ENCODE data around the gene CAMK2A. TPM values are rescaled to one million over a fixed set of nuclear protein-coding genes. Genes with fewer than 3 reads are reported as not detected.

The CAMK2A gene
- total RNA-seq, 1 experiment from 2014 or later = 0.13 TPM

- H3K27ac ChIP-seq = no peak overlapping the region
Measured at GRCh38 chr5:150288361-150288760, 1.2 kb downstream of the CAMK2A start.

GRCh38 chr5:150286820-150287219 is 2.8 kb downstream of the CAMK2A start:
- Histone ChIP-seq H3K4me3 (no peak overlapping the region), H4K20me1 (ENCODE audit: insufficient read depth) (no peaks in the 10 kb centered on the region), H3K4me2 (no peak overlapping the region), H3K27ac (no peak overlapping the region), H3K27me3 (ENCODE audit: insufficient read depth, low read depth) (0 out of 2 replicates have a peak, but pooled peaks cover 6% of the 10 kb centered on the region), H3K9me3 (ENCODE audit: insufficient read depth, low read depth) (no peaks in the 10 kb centered on the region), H3K4me1 (replicated peaks; ENCODE audit: insufficient read depth) (no peaks in the 10 kb centered on the region), H3K9me2 (ENCODE audit: insufficient read depth) (no peaks in the 10 kb centered on the region), H3K36me3 (ENCODE audit: low read depth) (no peaks in the 10 kb centered on the region), H3K79me2 (ENCODE audit: low read depth) (no peaks in the 10 kb centered on the region), H2AFZ (no peak overlapping the region), H3F3A (ENCODE audit: insufficient read depth, low read depth) (no peaks in the 10 kb centered on the region)
- ChIA-PET CTCF (interaction anchor here (0.8 kb wide), 1 partner anchor 24 kb away, joined by 3 read pairs; no protein-coding TSS in a partner anchor), POLR2A (ENCODE audit: unreplicated experiment) (no interaction called here)
- intact Hi-C loops (cut with micrococcal nuclease; ENCODE audit: unreplicated experiment) = no loop called here
- TF ChIP-seq EZH2 (IDR thresholded peaks at IDR 0.05; ENCODE audit: low read depth) = no peak
- peak; percentile 77 for TF ChIP-seq CTCF (conservative IDR thresholded peaks at IDR 0.05)
- no TSS peak for BruUV-seq (replicated peaks)
- DNase-seq = peak; percentile 41 to 65

More at GRCh38 chr5:150288361-150288760, 1.2 kb downstream of the CAMK2A start:
- Histone ChIP-seq H4K20me1 (ENCODE audit: insufficient read depth) (no peaks in the 10 kb centered on the region), H3K27me3 (ENCODE audit: insufficient read depth, low read depth) (0 out of 2 replicates have a peak, but pooled peaks cover 6% of the 10 kb centered on the region), H3K9me2 (ENCODE audit: insufficient read depth) (no peaks in the 10 kb centered on the region), H3F3A (ENCODE audit: insufficient read depth, low read depth) (no peaks in the 10 kb centered on the region; the same call in 1 of the 2 replicates), H3K4me1 (replicated peaks; ENCODE audit: insufficient read depth) (no peaks in the 10 kb centered on the region), H3K79me2 (ENCODE audit: low read depth) (no peaks in the 10 kb centered on the region), H2AFZ (no peak overlapping the region), H3K36me3 (ENCODE audit: low read depth) (no peaks in the 10 kb centered on the region), H3K4me3 (no peak overlapping the region), H3K4me2 (no peak overlapping the region), H3K9me3 (ENCODE audit: insufficient read depth, low read depth) (no peaks in the 10 kb centered on the region)
- TF ChIP-seq EZH2 (IDR thresholded peaks at IDR 0.05; ENCODE audit: low read depth) = no peak
- no peak for TF ChIP-seq CTCF (conservative IDR thresholded peaks at IDR 0.05)
- intact Hi-C loops (cut with micrococcal nuclease; ENCODE audit: unreplicated experiment) = no loop called here
- no TSS peak for BruUV-seq (replicated peaks)
- DNase-seq = no peak
- ChIA-PET CTCF (no interaction called here), POLR2A (ENCODE audit: unreplicated experiment) (no interaction called here)

- Histone ChIP-seq H4K20me1 (ENCODE audit: insufficient read depth) (no peaks in the 10 kb centered on the region), H3K9me3 (ENCODE audit: insufficient read depth, low read depth) (no peaks in the 10 kb centered on the region), H3K9me2 (ENCODE audit: insufficient read depth) (no peaks in the 10 kb centered on the region), H2AFZ (no peak overlapping the region), H3K27me3 (ENCODE audit: insufficient read depth, low read depth) (0 out of 2 replicates have a peak, but pooled peaks cover 5% of the 10 kb centered on the region), H3K27ac (no peak overlapping the region), H3K79me2 (ENCODE audit: low read depth) (no peaks in the 10 kb centered on the region), H3F3A (ENCODE audit: insufficient read depth, low read depth) (no peaks in the 10 kb centered on the region), H3K4me2 (no peak overlapping the region), H3K36me3 (ENCODE audit: low read depth) (no peaks in the 10 kb centered on the region), H3K4me3 (no peak overlapping the region), H3K4me1 (replicated peaks; ENCODE audit: insufficient read depth) (no peaks in the 10 kb centered on the region)
- TF ChIP-seq CTCF (conservative IDR thresholded peaks at IDR 0.05) (no peak), EZH2 (IDR thresholded peaks at IDR 0.05; ENCODE audit: low read depth) (no peak)
- intact Hi-C loops (cut with micrococcal nuclease; ENCODE audit: unreplicated experiment) = no loop called here
- no peak for DNase-seq
- ChIA-PET CTCF (no interaction called here), POLR2A (ENCODE audit: unreplicated experiment) (no interaction called here)
- BruUV-seq (replicated peaks) = no TSS peak
Measured at GRCh38 chr5:150285114-150285513, 4.5 kb downstream of the CAMK2A start.
